ENCODE results near the gene DES. TPM values are rescaled to one million over a fixed set of nuclear protein-coding genes. Genes with fewer than 3 reads are reported as not detected.
A peak's percentile ranks its signal among the peaks of the same experiment; 100 is the strongest.

Gene DES
- total RNA-seq, 1 experiment from 2014 or later, result 1.6 TPM

DNA sequence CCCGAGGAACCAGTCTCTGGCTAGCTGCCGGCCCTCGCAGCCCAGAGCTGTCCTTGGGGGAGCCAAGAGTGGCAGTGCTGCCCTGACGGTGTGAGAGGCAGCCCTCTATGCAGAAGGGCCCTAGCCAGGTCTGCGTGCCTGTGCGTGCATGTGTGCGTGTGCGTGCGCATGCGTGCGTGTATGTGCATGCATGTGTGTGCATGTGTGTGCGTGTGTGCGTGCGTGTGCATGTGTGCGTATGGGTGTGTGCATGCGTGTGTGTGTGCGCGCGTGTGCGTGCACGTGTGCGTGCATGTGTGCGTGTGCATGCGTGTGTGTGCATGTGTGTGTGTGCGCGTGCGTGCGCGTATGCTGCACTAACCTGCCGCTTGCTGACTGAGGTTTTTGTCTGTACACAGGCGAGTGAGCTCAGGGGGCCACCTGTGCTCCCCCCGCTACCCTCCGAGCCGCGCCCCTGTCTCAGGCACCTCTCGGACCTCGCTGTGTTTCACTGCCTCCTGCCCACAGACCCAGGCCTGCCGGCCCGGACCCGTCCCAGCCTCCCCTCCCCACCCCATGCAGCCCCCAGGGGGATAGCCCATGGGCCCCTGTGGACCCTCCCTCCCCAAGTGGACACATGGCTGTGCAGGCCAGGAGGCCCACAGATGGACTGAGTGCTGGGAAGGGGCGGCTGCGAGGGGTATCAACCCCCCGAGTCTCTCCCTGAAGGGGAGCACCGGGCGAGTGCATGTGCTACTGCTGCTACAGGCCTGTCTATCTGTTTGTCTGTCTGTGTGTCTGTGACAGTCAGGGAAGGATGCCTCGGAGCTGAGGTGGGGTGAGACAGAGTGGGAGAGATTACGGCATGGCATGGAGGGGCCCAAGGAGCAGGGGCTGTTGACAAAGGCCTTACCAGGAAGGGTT lies 47.7 kb downstream of the DES start:
- no peaks in the 10 kb centered on the region for H3K9me3 Mint-ChIP-seq
- CTCF ChIA-PET, result interaction anchor here (1.4 to 3.8 kb wide), 3 partner anchors 11 to 63 kb away, joined by 5 to 30 read pairs (median 14); no protein-coding TSS in a partner anchor
- no peak for ATAC-seq
- H3K27me3 Mint-ChIP-seq (ENCODE audit: low read depth), result no peaks in the 10 kb centered on the region
- TF ChIP-seq RORB (CRISPR knock-in tag; IDR thresholded peaks at IDR 0.05) (no peak), ZNF263 (CRISPR knock-in tag; IDR thresholded peaks at IDR 0.05; ENCODE audit: low read depth) (no peak), CREB1 (CRISPR knock-in tag; IDR thresholded peaks at IDR 0.05) (no peak)
- TF ChIP-seq, protein P1, sequence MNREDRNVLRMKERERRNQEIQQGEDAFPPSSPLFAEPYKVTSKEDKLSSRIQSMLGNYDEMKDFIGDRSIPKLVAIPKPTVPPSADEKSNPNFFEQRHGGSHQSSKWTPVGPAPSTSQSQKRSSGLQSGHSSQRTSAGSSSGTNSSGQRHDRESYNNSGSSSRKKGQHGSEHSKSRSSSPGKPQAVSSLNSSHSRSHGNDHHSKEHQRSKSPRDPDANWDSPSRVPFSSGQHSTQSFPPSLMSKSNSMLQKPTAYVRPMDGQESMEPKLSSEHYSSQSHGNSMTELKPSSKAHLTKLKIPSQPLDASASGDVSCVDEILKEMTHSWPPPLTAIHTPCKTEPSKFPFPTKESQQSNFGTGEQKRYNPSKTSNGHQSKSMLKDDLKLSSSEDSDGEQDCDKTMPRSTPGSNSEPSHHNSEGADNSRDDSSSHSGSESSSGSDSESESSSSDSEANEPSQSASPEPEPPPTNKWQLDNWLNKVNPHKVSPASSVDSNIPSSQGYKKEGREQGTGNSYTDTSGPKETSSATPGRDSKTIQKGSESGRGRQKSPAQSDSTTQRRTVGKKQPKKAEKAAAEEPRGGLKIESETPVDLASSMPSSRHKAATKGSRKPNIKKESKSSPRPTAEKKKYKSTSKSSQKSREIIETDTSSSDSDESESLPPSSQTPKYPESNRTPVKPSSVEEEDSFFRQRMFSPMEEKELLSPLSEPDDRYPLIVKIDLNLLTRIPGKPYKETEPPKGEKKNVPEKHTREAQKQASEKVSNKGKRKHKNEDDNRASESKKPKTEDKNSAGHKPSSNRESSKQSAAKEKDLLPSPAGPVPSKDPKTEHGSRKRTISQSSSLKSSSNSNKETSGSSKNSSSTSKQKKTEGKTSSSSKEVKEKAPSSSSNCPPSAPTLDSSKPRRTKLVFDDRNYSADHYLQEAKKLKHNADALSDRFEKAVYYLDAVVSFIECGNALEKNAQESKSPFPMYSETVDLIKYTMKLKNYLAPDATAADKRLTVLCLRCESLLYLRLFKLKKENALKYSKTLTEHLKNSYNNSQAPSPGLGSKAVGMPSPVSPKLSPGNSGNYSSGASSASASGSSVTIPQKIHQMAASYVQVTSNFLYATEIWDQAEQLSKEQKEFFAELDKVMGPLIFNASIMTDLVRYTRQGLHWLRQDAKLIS (CRISPR knock-in tag; IDR thresholded peaks at IDR 0.05; ENCODE audit: borderline replicate concordance), result no peak
- peaks cover 8% of the 10 kb centered on the region; the same call in 1 of the 2 replicates for H3K36me3 Mint-ChIP-seq
- POLR2A ChIA-PET, result no interaction called here
- H3K4me1 Mint-ChIP-seq, result peaks cover 6% of the 10 kb centered on the region
- DNase-seq (ENCODE audit: low spot score), result no peak
- H3K27ac Mint-ChIP-seq, result no peak overlapping the region
- no peak overlapping the region for H3K4me3 Mint-ChIP-seq

DNA sequence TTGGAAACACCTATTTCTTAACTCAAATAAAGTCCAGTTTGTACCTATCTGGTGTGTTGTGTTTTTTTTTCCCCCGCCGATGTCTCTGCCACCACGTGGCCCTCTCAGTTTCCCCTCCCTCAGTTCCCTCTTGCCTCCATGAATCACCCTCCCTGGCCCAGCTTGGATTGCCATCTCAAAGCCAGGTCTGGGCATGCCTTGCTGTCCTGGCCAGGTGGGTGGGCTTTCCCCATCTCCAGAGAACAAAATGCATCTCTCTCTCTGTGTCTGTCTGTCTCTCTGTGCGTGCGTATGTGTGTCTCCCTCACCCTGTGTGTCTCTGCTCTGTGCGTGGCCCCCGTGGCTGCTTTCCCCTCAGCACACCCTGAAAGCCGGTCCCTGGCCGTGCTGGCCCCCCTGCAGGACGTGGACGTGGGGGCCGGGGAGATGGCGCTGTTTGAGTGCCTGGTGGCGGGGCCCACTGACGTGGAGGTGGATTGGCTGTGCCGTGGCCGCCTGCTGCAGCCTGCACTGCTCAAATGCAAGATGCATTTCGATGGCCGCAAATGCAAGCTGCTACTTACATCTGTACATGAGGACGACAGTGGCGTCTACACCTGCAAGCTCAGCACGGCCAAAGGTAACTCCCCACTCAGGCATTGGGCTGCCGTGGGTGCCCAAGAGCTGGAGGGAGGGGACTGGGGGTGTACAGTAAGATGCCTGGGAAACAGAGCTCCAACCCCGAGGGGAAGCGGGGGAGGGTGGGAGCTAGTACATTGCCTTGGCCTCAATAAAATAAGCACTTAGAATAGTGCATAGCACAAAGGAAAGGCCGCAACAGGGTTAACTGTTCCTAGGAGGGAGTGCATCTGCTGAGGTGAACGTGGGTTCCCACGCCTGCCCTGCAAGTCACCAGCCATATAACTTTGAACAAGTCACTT lies 48.9 kb downstream of the DES start:
- TF ChIP-seq TCF7 (CRISPR knock-in tag; IDR thresholded peaks at IDR 0.05; ENCODE audit: low read depth) (0 out of 2 replicates have a peak, but pooled peaks have one; percentile 54), FOXP1 (CRISPR knock-in tag; IDR thresholded peaks at IDR 0.05; ENCODE audit: borderline replicate concordance) (no peak), ZNF671 (CRISPR knock-in tag; IDR thresholded peaks at IDR 0.05) (no peak)
- TF ChIP-seq, protein P2, sequence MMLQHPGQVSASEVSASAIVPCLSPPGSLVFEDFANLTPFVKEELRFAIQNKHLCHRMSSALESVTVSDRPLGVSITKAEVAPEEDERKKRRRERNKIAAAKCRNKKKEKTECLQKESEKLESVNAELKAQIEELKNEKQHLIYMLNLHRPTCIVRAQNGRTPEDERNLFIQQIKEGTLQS (CRISPR knock-in tag; conservative IDR thresholded peaks at IDR 0.05), result no peak
- TF ChIP-seq, protein P3, sequence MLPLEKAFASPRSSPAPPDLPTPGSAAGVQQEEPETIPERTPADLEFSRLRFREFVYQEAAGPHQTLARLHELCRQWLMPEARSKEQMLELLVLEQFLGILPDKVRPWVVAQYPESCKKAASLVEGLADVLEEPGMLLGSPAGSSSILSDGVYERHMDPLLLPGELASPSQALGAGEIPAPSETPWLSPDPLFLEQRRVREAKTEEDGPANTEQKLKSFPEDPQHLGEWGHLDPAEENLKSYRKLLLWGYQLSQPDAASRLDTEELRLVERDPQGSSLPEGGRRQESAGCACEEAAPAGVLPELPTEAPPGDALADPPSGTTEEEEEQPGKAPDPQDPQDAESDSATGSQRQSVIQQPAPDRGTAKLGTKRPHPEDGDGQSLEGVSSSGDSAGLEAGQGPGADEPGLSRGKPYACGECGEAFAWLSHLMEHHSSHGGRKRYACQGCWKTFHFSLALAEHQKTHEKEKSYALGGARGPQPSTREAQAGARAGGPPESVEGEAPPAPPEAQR (CRISPR knock-in tag; IDR thresholded peaks at IDR 0.05), result no peak
- CTCF ChIA-PET, result interaction anchor here (0.7 to 35.9 kb wide), 6 partner anchors 9 to 80 kb away, joined by 3 to 2316 read pairs (median 4); partner anchors contain the start of genes ASIC4, CHPF, DNPEP and TMEM198
- Mint-ChIP-seq H3K9me3 (no peaks in the 10 kb centered on the region), H3K36me3 (peaks cover 8% of the 10 kb centered on the region; the same call in 1 of the 2 replicates), H3K4me3 (no peak overlapping the region), H3K27me3 (ENCODE audit: low read depth) (no peaks in the 10 kb centered on the region; the same call in 1 of the 2 replicates), H3K27ac (peak overlapping the region; percentile 87), H3K4me1 (no peaks in the 10 kb centered on the region)
- DNase-seq (ENCODE audit: low spot score), result no peak
- POLR2A ChIA-PET, result interaction anchor here (1.0 kb wide), 1 partner anchor 21 kb away, joined by 3 read pairs; no protein-coding TSS in a partner anchor
- no peak for ATAC-seq

DNA sequence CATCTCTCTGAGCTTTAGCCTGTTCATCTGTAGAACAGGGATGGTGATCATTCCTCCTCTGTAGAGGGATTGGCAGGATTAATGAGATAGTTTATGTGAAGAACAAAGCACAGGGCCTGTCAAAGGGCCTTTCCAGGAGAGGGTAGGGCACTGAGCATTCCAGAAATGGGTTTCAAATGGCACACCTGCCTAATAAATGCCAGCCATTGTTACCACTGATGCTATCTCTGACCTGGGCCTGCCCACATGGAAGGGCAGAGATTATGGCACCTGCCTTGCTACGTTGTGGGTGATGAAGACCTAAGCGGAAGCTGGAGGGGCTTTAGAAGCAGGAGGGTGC lies 49.5 kb downstream of the DES start:
- H3K9me3 Mint-ChIP-seq, result no peaks in the 10 kb centered on the region
- POLR2A ChIA-PET, result interaction anchor here (1.0 kb wide), 1 partner anchor 22 kb away, joined by 3 read pairs; no protein-coding TSS in a partner anchor
- ATAC-seq, result no peak

More for the DNA sequence above, 49.5 kb downstream of the DES start:
- Mint-ChIP-seq H3K4me3 (no peak overlapping the region), H3K36me3 (peaks cover 4% of the 10 kb centered on the region; the same call in 1 of the 2 replicates), H3K4me1 (no peaks in the 10 kb centered on the region), H3K27me3 (ENCODE audit: low read depth) (no peaks in the 10 kb centered on the region; the same call in 1 of the 2 replicates), H3K27ac (no peak overlapping the region)
- TF ChIP-seq PRRX2 (CRISPR knock-in tag; IDR thresholded peaks at IDR 0.05), result no peak
- no peak for TF ChIP-seq MXD4 (CRISPR knock-in tag; IDR thresholded peaks at IDR 0.05; ENCODE audit: borderline replicate concordance)
- no peak for TF ChIP-seq ZNF423 (CRISPR knock-in tag; IDR thresholded peaks at IDR 0.05)
- no peak for TF ChIP-seq NR2C2 (CRISPR knock-in tag; IDR thresholded peaks at IDR 0.05)
- no peak for TF ChIP-seq ESRRA (CRISPR knock-in tag; IDR thresholded peaks at IDR 0.05; ENCODE audit: borderline replicate concordance)
- CTCF ChIA-PET, result interaction anchor here (0.7 to 35.9 kb wide), 6 partner anchors 8 to 80 kb away, joined by 3 to 2316 read pairs (median 4); partner anchors contain the start of genes ASIC4, CHPF, DNPEP and TMEM198
- no peak for DNase-seq (ENCODE audit: low spot score)

Measured in WTC11 (cell line).